Stimulated activated CD8-positive, alpha-beta memory T cell treated with anti-CD3 and anti-CD28 coated beads, Interleukin-7, amount 100 ng/mL, for 24 hours (primary cell): ENCODE data around the gene ARSD.
"Not testable (repeated sequence)": the region's sequence is repeated elsewhere in the genome, so short reads cannot be mapped to it uniquely, and the experiment has no call there.

Experiments
- DNase-seq: peaks from one replicate; pipeline ENCODE4 v3.0.0-alpha.2; 2020; ENCODE audit warnings: low read depth

Gene ARSD

DNA sequence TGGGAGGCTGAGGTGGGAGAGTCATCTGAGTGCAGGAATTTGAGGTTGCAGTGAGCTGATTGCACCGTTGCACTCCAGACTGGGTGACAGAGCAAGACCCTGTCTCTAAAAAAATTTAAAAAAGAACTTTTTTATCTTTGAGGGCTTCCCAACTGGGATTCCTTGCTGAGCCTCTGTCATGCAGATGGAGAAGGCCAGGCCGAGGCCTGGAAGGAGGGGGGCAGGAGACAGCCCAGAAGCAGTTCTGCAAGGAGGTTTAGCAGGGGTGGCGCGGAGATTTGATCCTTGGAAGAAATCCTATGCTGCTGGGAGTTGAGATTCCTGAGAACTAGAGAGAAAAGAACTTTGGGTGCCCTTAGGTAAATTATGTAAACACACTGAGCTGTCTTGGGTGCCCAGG, 2.5 kb upstream of the ARSD start:
- no peak for DNase-seq

DNA sequence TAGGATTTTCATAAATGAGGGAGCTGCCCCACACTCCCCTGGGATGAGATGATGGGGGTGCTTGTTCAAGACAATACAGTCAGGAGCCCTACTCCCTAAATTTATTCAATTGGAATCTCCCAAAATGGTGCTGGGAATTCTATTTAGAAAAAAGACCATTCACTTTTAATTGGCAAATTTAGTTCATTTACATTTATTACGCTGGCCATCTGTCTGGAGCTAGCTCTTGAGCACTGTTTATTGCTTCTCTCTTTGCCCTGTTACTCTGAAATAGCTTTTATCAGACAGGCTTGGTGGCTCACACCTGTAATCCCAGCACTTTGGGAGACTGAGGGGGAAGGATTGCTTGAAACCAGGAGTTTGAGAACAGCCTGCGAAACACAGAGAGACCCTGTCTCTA, 2.0 kb upstream of the ARSD start:
- DNase-seq = no peak

DNA sequence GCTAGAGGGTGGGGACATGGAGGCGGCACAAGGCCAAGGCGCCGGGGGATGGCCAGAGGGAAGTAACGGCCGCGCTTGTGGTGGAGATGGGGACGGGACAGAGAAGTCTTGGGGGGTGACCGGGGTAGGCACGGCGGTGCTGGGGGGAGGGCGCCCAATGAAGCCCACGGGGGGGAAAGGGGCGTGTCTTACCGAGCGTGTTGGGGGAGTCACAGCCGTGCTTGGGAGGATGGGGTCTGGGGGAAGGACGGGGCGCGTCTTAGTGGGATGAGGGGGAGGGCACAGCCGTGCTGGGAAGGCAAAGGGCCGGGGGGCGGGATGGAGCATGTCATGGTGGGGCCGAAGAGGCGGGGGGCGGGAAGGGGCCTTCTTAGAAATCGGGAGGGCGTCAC, 952 bp downstream of the ARSD start:
- DNase-seq = no peak

DNA sequence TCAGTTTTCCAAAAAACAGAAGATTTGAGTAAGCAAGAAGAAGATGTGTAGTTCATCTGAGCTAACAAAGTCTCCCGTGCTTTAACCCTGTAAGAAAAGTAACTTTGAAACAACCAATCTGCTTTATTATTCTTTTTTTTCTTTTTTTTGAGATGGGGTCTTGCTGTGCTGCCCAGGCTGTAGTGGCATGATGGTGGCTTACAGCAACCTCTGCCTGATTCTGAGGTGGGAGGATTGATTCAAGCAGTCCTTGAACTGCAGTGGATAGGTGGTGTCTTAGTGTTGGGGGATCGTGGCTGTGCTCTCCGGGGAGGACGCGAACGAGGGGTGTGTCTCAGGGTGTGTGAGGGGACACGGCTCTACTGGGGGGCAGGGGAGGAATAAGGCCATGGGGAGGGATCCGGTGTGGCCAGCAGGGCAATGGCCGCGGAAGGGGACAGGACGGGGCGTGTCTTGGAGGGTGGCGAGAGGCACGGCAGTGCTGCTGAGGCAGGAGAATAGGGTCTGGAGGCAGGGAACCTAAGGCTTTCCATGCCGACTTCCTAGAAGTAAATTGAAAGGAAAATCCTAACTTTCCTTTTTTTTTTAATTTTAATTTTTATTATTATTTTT, 2.4 kb downstream of the ARSD start:
- no peak for DNase-seq

DNA sequence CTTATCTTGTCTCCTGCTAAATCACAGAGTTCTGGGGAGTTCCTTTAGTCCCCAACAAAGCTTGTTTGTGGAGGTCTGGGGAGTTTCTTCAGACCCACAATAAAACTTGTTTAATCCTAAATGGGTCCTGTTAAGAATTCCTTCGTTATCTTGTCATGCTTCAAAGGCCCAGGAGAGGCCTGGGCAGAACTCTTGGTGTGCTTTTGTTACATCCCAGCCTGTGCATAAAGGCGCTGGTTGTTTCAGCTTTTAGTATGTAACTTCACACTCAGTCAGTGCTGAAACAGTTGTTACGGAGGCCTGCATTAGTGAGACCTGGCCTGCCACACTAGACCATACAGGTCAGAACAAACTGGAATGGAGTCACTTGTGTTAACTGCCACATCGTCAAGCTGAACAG, 2.9 kb downstream of the ARSD start:
- DNase-seq = not testable (repeated sequence)

DNA sequence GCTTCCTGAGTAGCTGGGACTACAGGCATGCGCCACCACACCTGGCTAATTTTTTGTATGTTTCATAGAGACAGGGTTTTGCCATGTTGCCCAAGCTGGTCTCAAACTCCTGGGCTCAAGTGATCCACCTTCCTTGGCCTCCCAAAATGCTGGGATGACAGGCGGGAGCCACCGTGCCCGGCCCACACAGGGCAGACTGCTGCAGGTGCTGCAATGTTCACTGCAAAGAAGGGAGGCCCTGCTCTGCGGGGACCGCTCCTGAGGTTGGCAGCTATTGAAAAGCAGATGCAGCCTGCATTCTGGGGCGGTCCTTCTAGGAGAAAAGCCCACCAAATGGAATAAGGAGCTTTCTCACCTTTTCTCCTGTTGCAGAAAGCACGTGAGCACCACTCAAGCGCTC, 5.0 kb downstream of the ARSD start:
- DNase-seq = no peak

DNA sequence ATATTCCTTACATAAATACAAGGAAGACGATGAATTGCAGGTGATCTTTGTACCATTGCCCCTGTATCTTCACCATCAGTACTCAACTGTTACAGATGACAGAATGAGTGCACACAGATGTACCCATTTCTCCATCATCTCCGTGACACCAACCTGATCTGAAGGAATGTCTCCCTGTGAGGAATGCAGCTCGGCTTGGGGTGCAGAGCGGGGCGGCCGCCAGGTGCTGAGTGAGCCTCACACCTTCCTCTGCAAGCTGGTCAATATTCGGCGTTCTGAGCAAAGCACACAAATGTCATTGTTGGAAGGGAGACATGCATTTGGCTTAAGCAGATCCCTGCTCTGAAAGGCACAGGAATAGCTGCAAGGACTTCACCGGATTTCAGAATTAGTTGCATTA, 7.4 kb downstream of the ARSD start:
- no peak for DNase-seq

DNA sequence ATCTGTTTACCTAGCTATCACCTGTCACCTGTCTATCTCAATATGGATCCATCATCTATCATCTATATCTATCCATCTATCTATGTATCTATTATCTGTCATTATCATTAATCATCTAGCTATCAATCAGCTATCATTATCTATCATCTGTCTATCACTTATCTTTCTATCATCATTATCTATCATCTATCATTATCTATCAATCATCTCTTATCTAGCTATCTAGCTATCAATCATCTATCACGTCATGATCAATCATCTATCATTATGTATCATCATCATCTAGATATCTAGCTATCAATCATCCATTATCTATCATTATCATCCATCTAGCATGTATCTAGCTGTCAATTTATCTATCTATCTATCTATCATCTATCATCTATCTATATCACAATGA, 7.9 kb downstream of the ARSD start:
- DNase-seq = no peak

DNA sequence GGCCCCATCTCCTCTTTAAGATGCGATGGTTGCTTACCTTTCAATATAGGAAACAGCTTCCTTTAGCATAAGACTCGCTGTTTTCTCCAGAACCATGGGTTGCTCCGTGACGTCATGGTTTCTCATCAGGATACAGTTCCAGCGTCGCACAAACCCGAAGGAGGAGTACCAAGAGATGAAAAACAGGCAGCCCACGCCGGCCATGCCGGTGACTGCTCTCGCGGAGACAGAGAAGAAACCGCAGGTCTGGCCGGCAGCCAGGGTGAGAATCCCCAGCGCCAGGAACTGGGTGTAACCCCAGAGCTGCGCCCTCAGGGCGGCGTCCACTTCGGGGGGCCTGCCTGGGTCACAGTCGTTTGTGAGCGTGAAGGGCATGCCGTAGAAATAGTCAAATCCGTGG, 11.4 kb downstream of the ARSD start:
- DNase-seq = no peak

DNA sequence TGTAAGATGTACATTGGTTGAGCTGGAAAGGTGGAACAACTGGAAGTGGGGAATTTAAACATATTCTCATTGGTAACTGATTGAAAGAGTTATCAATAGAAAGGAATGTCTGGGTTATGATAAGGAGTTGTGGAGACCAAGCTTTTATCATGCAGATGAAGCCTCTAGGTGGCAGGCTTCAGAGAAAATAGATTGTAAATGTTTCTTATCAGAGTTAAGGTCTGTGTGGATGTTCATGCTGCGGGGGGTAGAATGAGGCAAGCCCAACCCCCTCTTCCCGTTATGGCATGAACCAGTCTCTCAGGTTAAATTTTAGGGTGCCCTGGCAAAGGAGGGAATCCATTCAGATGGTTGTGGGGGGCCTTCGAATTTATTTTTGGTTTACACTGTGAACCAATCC, 16.0 kb downstream of the ARSD start:
- no peak for DNase-seq

DNA sequence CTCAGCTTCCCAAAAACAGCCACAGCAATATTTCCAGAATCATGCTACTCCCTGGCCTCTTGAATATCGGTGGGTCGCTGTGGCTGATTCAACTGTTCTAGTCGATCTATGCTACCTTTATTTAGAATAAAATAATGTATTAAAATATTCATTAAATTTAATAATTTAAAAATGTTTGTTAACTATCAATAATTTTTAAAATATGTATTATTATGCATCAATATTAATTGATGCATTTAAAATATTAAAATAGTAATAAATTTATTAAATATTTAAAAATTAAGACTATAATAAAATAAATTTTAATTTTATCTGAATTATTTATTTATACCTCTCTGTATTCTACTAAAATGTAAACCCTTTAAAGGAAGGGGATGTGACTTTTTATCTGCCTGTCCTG, 19.0 kb downstream of the ARSD start:
- no peak for DNase-seq

DNA sequence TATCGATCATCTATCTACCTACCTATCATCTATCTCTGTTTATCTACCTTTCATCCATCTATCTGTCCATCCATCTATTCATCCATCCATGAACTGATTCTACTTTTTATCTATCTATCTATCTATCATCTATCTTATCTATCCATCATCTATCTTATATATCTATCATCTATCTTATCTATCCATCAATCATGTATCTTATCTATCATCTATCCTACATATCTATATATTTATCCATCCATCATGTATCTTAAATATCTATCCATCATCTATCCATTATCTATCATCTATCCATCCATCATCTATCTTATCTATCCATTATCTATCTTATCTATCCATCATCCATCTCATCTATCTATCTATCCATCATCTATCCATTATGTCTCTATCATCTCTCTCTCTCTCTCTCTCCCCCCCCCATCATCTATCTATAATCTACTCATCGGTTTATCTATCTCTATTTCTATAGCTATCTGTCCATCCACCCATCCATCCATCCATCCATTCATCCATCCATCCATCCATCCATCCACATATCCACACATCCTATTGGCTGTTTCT, 20.9 kb downstream of the ARSD start:
- no peak for DNase-seq

DNA sequence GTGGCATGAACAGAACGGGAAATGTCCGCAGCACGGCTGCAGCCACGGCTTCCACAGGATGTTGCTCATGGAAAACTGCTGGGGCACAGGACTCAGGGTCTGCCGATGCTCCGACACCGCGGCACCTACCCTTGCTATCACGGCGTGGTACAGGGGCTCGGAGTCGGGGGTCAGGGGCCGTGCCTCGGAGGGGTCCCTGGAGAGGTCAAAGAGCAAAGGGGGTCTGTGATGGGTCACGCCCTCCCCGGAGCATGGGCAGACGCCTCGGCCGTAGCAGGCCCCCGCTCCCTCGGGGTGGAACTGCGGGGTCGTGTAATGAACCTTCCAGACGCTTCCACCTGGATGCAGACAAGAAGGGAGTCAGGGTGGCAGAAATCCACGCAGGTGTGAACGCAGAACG, 21.8 kb downstream of the ARSD start:
- DNase-seq = no peak

DNA sequence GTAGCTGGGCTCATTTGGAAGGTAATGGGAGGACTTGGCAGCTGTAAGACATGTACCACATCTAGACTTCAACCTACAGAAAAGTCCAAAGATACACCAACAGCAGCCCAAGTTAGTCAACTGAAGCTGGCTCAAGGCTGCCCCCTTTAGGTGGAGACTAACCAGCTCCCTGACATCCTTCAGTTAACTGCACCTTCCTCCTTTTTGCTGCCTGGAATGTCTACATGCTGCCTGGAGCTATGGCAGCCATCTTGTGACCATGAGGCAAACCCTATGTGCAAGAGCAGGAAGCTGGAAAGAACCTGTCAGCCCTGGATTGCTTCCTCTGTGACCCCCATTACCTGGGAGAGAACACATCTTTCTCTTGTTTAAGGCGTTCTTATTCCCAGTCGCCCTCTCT, 25.8 kb downstream of the ARSD start:
- DNase-seq = no peak

DNA sequence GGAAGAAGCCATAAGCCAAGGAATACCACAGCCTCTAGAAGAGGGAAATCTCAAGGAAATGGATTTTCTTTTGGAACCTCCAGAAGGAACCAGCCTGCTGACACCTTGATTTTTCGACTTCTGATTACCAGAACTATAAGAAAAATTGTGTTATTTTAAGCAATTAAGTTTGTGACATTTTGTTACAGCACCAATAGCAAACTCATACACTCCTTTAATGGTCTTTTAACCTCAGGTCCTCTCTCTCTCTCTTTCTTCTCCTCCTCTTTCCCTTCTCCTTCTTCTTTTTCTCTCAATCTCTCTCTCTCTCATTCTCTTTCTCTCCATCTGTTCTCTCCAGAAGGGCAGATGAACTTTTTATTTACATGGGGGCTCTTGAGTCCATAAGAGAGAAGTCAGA, 26.3 kb downstream of the ARSD start:
- DNase-seq = no peak

DNA sequence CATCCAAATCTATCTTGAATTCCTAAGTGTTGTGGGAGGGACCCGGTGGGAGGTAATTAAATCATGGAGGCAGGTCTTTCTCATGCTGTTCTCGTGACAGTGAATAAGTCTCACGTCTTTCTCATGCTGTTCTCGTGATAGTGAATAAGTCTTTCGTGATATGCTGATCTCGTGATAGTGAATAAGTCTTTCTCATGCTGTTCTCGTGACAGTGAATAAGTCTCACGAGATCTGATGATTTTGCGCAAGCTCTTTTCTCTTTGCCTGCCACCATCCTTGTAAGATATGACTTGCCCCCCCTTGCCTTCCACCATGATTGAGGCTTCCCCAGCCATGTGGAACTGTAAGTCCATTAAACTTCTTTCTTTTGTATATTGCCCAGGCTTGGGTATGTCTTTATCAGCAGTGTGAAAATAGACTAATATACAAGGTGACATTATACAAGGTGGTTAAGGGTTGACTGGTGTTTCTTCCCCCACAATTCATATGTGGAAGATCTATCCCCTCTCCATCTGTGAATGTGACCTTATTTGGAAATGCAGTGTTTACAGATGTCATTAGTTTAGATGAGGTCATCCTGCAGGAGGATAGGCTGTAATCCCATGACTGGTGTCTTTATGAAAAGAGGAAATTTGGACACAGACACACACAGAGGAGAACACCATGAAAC, 27.6 kb downstream of the ARSD start:
- DNase-seq = no peak

DNA sequence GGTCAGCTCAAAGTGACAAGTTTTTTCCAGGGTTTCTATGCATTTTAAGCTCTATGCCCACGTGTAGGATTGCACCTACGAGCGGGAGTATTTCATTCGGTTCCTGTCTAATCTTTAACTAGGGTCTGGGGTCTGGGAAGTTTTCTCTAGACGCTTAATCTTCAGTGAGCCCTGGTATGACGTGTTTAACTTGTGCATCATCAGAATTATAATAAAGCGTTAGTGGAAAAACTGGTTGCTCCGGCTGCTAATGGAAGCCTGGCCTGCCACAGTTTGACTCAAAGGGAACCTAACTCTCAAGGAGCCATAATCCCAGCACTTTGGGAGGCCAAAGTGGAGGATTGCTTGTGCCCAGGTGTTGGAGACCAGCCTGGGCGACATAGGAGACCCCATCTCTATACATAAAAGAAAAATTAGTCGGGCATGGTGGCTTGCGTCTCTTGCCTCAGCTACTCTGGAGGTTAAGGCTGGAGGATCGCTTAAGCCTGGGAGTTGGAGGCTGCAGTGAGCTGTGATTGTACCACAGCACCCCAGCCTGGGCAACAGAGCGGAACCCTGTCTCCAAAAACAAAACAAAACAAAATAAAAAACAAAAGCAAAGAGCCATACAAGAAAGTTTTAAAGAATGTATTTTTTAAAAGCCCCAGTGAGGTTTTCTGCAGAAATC, 30.2 kb downstream of the ARSD start:
- DNase-seq = no peak

DNA sequence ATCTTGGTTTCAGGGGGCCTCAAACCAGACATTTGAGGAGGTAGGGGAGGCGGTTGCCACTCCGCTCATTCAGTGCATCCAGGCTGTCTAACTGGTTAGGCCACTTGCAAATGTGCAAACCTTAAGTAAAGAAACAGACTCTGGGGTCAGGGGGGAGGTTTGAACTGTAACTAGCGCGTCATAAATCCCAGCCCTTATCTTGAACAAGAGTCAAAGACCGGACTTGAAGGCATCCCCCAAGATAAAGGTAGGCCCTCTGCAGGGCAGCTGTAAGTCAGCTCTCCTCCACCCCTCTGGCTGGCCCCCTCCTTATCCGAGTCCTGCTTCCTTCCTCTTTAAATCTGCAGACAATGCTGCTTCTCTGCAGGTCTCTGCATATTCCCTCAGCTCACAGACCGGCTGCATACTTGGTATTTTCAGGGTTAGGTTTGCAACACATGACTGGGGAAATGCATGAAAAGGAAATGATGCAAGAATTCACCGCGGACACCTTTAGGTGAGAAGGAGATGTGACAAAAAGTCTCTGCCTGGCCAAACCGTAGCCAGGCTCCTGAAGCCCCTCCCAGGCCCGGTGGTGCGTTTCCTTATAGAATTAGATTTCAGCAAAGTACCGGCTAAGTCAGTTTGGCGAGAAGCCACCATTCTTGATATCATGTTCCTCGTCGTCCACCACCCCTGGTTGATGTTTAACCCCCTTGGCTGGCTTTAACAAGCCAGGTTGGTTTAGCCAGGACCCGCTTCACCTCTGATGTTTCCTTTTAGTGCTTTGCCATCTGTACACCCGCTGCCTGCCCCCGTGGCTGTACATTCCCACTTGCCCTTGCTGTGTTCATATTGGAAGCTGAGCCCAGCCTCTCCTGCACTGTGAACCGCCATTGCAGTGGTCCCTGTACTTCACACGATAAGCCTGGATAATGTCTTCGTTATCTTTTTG, 31.2 kb downstream of the ARSD start:
- not testable (repeated sequence) for DNase-seq

DNA sequence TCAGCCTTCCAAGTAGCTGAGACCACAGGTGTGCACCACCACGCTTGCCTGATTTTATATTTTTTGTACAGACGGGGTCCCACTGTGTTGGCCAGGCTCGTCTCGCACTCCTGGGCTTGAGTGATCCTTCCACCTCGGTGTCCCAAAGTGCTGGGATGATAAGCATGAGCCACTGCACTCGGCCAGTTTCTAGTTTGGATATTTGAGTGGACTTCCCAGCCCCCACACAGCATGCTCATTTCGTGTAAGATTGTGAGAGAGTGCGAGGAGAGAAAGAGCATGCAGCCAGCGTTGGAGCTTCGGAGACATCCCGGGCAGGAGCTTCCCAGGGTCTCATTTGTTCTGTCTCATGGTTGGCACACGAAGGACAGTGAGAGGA, 31.8 kb downstream of the ARSD start:
- no peak for DNase-seq

DNA sequence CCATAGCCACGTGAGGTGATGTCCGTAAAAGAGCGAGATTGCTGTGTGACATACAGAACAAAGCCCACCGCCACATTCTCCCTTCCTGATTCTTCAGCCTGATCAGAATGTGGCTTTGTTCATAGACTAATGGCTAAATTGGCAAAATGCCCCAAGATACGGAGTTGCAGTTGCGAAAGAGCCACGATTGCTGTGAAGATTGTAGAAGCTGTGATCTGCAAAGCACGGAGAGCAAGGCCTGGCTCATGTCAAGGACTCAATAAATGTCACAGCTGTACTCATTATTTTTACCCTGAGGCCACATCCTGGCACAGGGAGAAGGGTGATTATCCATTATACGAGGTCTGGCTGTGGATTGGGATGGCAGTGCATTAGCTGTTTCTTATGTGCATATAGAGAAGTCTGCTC, 34.2 kb downstream of the ARSD start:
- DNase-seq = no peak

DNA sequence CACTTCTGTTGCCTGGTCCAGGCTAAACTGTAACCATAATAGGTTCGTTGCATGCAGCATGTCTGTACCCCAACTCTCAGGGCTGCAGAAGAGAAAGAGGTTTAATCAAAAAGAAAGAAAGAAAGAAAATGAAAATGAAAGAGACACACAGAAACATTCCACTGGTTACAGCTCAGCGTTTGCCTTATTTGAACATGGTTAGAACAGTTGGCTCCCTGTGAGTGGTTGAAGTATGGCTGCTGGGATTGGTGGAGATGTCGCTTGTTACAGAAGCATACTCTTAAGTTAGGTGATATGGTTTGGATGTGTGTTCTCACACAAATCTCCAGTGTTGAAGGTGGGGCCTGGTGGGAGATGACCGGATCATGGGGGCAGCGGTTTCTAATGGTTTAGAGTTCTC, 36.3 kb downstream of the ARSD start:
- DNase-seq = no peak
